Measurements from ENCODE around the gene SLC43A2. TPM values are rescaled to one million over a fixed set of nuclear protein-coding genes. Genes with fewer than 3 reads are reported as not detected.

SLC43A2 gene
- total and polyA plus RNA-seq, 2 of the 13 experiments (the other 11 are each of a cell fraction or from before 2014, with no cell fraction given), result 7.3 to 20.0 TPM

DNA sequence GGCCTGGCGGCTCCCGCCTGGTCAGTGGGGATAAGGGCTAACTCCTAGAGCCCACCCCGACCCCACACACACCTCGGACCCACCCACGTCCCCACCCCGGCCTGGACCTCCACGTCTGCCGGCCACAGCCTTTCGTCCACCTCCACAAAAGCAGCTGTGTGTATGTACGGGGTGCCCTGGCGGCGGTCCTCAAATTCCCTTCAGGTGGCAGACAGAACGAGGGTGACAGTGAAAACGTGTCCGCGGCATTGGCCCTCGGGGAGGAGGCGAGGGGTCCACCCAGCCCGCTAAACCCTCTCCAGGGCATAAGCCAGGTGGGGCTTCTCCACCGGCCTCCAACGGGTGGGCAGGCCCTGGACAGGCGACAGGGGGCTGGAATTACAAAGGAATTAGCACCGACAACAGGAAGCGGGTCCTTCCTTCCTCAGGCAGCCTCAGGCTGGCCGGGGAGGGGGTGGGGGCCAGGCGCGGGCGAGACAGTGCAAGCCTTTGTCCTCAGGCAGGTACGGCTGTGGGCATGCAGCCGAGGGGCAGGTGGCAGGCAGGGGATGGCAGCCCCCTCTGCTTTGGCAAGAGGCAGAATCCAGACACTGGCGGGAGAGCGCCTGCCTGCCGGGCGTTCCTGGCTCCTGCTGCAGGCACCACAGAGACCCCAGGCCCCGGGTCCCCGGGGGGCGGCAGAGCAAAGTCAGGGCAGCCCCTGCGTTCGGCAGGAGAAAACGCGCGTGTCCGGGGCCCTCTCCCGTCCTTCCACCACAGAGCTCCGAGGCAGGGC is 53.8 kb downstream of the SLC43A2 start:
- H3K27ac ChIP-seq (ENCODE audit: extremely low read length, insufficient read depth, low read length), result no peak overlapping the region
- in situ Hi-C loops (cut with HindIII; ENCODE audit: extremely low pct_ligation_motif_present, low pct_unique_long_range_greater_than_20kb), result loop anchor here (5.0 kb wide), 1 partner anchor 52 kb away; the partner anchor contains the start of gene SLC43A2
- CTCF ChIA-PET (ENCODE audit: low intra/inter-chr PET ratio, low total read pairs), result interaction anchor here (1.1 to 3.3 kb wide), 3 partner anchors 18 to 73 kb away, joined by 5 to 55 read pairs (median 25); partner anchors contain the start of gene SLC43A2
- no peaks in the 10 kb centered on the region for H4K20me1 ChIP-seq (ENCODE audit: insufficient read depth, low read length)
- H3K9me3 ChIP-seq (ENCODE audit: low read length), result no peaks in the 10 kb centered on the region
- 72% methylated on average over 19 of the region's 45 CpGs for WGBS (ENCODE audit: low lambda C conversion rate)
- no peak overlapping the region for H3K9ac ChIP-seq (ENCODE audit: insufficient read depth, low read depth, low read length)
- H3K4me3 ChIP-seq (replicated peaks in 1 of 3; ENCODE audit: insufficient read depth in 1 of 3, low read depth in 2 of 3, low read length in 3 of 3), result no peak overlapping the region
- H3K79me2 ChIP-seq (ENCODE audit: insufficient read depth, low read length), result no peaks in the 10 kb centered on the region
- intact Hi-C loops (cut with micrococcal nuclease; ENCODE audit: unreplicated experiment), result loop anchor here (1.0 kb wide), 1 partner anchor 53 kb away; the partner anchor contains the start of gene SLC43A2
- ATAC-seq (no peak), FAIRE-seq (no peak), DNase-seq (ENCODE audit: low spot score) (no peak)
- H3K4me2 ChIP-seq (ENCODE audit: low read depth, low read length), result no peak overlapping the region
- peaks cover 6 to 8% of the 10 kb centered on the region in 2 experiments; a peak in 3 of 5 replicates for H3K27me3 ChIP-seq (ENCODE audit: control insufficient read depth in 1 of 2, insufficient read depth in 2 of 2, low read length in 2 of 2)
- no peak overlapping the region for H2AFZ ChIP-seq (ENCODE audit: low read length)
- H3K4me1 ChIP-seq (ENCODE audit: insufficient read depth, low read length), result peaks cover 52% of the 10 kb centered on the region
- no peaks in the 10 kb centered on the region for H3K36me3 ChIP-seq (replicated peaks in 1 of 2; ENCODE audit: control insufficient read depth in 1 of 2, insufficient read depth in 2 of 2, low read length in 2 of 2)
- POLR2A ChIA-PET, result interaction anchor here (0.9 to 2.3 kb wide), 6 partner anchors 13 to 142 kb away, joined by 3 to 27 read pairs (median 4); partner anchors contain the start of genes PITPNA, RILP and SLC43A2
- BruUV-seq (replicated peaks), result no TSS peak
- no peak for TF ChIP-seq ZNF292 (CRISPR knock-in tag; IDR thresholded peaks at IDR 0.05; ENCODE audit: borderline replicate concordance, low read depth)
- TF ChIP-seq CENPT (CRISPR knock-in tag; IDR thresholded peaks at IDR 0.05; ENCODE audit: low read depth), result no peak
- no peak for TF ChIP-seq ZNF619 (CRISPR knock-in tag; IDR thresholded peaks at IDR 0.05)
- no peak for TF ChIP-seq JARID2 (CRISPR knock-in tag; IDR thresholded peaks at IDR 0.05; ENCODE audit: insufficient replicate concordance)
- TF ChIP-seq, protein P1, sequence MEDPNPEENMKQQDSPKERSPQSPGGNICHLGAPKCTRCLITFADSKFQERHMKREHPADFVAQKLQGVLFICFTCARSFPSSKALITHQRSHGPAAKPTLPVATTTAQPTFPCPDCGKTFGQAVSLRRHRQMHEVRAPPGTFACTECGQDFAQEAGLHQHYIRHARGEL (CRISPR knock-in tag; IDR thresholded peaks at IDR 0.05), result no peak
- no peak for TF ChIP-seq NFKBIZ (CRISPR knock-in tag; IDR thresholded peaks at IDR 0.05)
- 0 out of 2 replicates have a peak, but pooled peaks have one; percentile 19 for TF ChIP-seq TMF1 (CRISPR knock-in tag; IDR thresholded peaks at IDR 0.05; ENCODE audit: low read depth)
- TF ChIP-seq, protein P2, sequence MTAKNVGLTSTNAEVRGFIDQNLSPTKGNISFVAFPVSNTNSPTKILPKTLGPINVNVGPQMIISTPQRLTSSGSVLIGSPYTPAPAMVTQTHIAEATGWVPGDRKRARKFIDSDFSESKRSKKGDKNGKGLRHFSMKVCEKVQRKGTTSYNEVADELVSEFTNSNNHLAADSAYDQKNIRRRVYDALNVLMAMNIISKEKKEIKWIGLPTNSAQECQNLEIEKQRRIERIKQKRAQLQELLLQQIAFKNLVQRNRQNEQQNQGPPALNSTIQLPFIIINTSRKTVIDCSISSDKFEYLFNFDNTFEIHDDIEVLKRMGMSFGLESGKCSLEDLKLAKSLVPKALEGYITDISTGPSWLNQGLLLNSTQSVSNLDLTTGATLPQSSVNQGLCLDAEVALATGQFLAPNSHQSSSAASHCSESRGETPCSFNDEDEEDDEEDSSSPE (CRISPR knock-in tag; IDR thresholded peaks at IDR 0.05), result no peak
- TF ChIP-seq TEAD2 (CRISPR knock-in tag; IDR thresholded peaks at IDR 0.05), result no peak
- no peak for TF ChIP-seq NFE2L1 (CRISPR knock-in tag; IDR thresholded peaks at IDR 0.05; ENCODE audit: borderline replicate concordance)
- 0 out of 2 replicates have a peak, but pooled peaks have one; percentile 62 for TF ChIP-seq ZC3H13 (CRISPR knock-in tag; IDR thresholded peaks at IDR 0.05)
- TF ChIP-seq ZFX (CRISPR knock-in tag; IDR thresholded peaks at IDR 0.05; ENCODE audit: low read depth), result peak; percentile 6; the same call in 1 of the 2 replicates
- TF ChIP-seq, protein P3, sequence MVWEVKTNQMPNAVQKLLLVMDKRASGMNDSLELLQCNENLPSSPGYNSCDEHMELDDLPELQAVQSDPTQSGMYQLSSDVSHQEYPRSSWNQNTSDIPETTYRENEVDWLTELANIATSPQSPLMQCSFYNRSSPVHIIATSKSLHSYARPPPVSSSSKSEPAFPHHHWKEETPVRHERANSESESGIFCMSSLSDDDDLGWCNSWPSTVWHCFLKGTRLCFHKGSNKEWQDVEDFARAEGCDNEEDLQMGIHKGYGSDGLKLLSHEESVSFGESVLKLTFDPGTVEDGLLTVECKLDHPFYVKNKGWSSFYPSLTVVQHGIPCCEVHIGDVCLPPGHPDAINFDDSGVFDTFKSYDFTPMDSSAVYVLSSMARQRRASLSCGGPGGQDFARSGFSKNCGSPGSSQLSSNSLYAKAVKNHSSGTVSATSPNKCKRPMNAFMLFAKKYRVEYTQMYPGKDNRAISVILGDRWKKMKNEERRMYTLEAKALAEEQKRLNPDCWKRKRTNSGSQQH (CRISPR knock-in tag; IDR thresholded peaks at IDR 0.05; ENCODE audit: low read depth), result no peak
- TF ChIP-seq BORCS8-MEF2B (CRISPR knock-in tag; IDR thresholded peaks at IDR 0.05), result 0 out of 2 replicates have a peak, but pooled peaks have one; percentile 41
- no peak for TF ChIP-seq ZBTB7A (CRISPR knock-in tag; IDR thresholded peaks at IDR 0.05)
- TF ChIP-seq, protein P4, sequence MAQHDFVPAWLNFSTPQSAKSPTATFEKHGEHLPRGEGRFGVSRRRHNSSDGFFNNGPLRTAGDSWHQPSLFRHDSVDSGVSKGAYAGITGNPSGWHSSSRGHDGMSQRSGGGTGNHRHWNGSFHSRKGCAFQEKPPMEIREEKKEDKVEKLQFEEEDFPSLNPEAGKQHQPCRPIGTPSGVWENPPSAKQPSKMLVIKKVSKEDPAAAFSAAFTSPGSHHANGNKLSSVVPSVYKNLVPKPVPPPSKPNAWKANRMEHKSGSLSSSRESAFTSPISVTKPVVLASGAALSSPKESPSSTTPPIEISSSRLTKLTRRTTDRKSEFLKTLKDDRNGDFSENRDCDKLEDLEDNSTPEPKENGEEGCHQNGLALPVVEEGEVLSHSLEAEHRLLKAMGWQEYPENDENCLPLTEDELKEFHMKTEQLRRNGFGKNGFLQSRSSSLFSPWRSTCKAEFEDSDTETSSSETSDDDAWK (CRISPR knock-in tag; IDR thresholded peaks at IDR 0.05), result no peak
- TF ChIP-seq ZFP82 (CRISPR knock-in tag; IDR thresholded peaks at IDR 0.05; ENCODE audit: borderline replicate concordance), result peak; percentile 20; the same call in 1 of the 2 replicates

Measured in HepG2 (cell line).